ENCODE data around the gene KCNJ4.

Gene KCNJ4

DNA sequence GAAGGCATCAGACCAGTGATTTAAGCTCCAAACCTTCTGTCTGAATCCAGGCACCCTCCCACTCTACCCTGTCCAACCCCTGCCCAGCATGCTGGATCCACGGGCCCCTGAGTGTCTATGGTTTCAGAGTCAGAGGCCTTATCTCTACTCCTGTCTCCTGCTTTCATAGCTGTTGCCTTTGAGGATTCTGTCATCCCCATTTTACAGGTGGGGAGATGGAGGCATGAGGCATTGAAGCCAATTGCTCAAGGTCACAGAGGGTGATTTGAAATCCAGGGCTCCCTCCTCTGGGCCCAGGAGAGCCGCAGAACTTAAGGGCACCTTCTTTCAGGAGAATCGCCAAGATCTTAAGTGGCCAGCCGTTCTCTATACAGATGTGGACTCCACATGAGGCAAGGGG, 3.1 kb downstream of the KCNJ4 start:
- no peak for DNase-seq

DNA sequence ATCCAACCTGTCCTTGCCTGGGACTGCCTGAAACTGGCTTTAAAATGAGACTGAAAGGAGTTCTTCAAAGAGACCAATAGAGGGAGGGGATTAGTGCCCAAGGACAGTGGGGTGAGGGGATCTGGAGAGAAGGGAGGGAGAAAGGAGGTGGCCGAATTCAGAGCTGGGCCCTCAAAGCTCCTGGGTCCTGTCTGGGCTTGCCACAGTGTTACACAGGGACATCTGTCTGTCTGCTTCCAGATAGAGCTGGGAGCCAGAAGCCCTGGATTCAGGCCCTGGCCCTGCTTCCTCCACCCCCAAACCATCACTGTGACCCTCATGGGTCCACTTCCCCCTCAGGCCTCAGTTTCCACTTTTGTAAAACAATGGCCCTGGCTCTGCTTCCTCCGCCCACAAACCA, 3.6 kb downstream of the KCNJ4 start:
- no peak for DNase-seq

DNA sequence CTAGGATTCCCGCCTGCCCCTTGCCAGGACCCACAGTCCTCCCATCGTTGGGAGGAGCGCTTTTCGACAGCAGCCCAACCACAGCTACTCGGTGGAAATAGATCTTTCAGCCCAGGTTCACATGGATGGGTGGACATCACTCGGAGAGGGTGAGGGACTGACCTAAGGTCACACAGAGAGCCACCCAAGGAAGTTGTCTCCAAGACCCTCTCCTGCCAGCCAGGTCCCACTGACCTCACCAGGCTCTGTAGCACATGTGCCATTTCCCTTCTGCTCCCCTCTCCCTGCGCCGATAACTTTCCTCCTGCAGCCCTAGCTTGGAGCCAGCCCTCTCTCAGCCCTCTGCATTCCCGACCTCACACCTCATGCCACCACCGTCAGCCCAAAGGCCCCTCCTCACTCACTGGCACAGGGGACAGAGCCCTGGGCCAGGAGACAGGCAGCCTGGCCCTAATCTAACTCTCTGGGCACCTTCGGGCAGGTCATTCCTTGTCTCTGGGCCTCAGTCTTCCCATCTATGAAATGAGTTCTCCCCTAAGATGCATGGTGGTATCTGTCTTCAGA, 4.7 kb downstream of the KCNJ4 start:
- DNase-seq, result no peak

GRCh38 chr22:38449776-38450175, 5.2 kb downstream of the KCNJ4 start:
- DNase-seq, result no peak

GRCh38 chr22:38448945-38449745, 5.9 kb downstream of the KCNJ4 start:
- no peak for DNase-seq

- no peak for DNase-seq
These were observed 8.9 kb downstream of the KCNJ4 start for GRCh38 chr22:38446018-38446601.

DNA sequence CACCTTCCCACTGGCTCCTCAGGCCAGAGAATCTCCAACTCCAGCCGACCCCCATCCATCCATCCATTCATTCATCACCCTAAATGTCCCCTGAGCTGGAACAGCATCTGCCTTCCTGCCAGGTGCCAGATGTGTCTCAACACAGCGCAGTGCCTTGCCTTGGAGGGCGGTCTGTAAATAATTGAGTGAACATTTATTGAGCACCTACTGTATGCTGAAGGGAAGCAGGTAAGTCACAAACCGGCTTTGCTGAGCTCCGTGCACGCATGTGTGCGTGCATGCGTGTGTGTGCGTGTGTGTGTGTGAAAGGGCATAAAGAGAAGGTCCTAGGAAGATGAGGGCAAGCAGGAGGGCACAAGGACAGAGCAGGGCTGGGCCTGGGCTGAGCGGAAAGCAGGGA, 10.2 kb downstream of the KCNJ4 start:
- DNase-seq, result no peak

DNA sequence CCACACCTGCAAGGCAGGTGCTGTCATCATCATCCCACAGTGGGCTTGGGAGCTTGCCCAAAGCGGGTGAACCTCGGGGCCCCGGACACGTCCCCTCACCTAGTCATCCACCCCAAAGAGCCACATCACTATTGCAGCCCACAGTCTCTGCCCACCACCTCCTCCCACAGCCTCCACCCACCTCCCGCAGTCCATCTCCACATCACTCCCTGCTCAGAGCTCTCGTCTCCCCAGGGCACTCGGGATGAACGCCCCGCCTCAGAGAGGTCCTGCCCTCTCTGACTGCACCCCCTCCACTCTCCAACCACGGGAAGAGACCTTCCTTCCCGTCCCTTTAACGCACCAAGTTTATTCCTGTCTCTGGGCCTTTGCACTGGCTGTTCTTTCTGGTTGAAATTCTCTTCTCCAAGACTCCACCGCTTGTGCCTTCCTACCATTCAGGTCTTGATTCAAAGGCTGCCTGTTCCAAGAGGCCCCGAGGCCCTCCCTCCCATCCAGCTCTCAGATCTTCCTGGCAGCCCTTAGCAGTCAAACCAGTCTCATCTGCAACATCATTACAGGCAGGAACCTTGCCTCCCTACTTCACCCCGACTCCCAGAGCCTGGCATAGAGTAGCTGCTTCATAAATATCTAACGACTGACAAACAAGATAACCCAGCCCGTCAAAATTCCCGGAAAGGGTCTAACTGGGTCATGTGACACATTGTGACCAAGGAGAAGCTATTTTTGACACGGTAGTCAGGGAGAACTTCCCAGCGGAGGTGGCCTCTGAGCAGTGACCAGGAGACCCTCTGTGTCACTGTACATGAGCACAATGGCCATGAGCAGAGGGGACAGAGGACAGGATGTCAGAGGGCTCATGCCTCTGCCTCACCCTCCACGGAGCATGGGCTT, 11.1 kb downstream of the KCNJ4 start:
- DNase-seq, result no peak

DNA sequence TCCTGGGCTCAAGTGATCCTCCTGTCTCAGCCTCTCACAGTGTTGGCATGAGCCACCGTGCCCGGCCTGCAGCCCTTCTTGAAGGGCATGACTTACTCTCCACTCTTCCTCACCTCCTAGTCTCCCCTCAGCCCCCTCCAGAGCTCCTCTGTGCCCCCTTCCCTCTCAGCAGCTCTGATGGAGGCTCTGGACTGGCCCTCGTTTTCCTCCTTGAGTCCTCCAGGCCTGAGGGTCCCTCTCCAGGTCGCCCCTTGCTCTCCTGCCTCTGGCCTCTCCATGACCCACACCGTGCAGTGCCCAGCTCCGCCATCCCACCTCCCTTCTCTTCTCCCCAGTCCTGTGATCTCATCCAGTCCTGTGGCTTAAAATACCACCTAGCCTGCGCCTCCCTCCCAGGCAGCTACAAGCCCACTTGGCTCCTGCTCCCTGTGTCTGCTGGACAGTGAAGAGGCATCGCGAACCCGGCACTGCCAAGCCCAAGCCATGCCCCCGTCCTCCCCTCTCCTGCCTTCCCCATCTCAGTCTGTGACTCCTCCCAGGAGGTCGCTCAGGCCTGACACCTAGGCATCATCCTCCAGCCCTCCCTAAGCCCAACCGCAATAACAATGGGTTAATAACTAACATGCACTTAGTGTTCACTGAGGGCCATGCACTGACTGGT, 11.9 kb downstream of the KCNJ4 start:
- DNase-seq, result no peak

GRCh38 chr22:38441620-38442287, 13.2 kb downstream of the KCNJ4 start:
- DNase-seq, result no peak

- DNase-seq, result no peak
These were observed 14.2 kb downstream of the KCNJ4 start for GRCh38 chr22:38440747-38441350.

DNA sequence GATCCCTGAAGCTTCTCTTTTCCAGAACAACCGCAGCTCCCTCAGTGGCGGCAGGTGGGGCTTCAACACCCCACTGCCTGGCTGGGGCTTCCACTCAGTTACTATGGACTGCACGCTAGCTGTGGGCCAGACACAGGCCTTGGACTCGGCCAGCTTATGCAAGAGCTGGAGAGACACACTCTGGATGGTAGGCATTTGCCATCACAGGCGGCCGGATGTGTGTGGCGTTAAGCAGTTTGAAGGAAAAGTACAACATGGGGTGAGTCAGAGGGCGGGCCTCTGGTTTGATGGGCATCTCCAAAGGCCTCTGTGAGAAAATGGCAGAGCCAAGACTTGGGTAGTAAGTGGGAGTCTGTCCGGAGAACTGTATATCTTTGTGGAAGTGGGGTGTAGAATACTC, 17.6 kb downstream of the KCNJ4 start:
- DNase-seq, result no peak

- DNase-seq, result no peak
These were observed 18.2 kb downstream of the KCNJ4 start for GRCh38 chr22:38436629-38437395.

DNA sequence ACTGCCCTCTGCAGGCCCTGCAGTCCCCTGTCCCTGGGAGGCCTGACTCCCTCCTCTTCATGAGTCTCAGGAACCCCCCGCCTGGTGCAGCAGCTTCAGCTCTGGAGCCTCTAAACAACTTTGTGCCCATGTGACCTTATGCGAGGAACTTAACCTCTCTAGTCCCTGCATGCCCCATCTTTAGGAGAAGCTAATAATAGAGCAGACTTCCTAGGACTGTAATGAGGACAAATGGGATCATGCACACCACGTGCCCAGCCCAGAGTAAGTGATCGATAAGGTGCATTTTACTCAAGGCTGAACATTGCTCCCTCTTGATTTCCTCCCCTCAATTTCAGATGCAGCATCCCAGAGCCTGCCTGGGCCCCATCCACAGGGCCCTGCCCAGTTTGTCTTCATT, 19.0 kb downstream of the KCNJ4 start:
- DNase-seq, result no peak

DNA sequence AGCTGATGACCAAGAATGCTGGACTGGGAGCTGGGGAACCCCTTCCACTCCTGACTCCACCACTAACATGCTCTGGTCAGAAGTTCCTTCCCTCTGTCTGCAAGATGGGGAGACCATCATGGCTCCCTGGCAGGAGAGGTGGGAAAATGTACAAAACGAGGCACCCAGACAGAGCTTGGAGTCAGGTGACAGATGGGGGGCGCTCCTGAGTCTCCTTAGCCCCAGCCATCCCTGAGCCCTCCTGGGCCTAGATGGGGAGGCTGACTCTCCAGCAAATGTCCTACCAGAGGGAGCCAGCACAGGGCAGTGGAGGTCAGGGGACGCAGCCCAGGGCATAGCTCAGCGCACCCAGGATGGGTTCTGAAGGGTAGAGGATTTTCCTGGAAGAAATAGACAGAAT, 20.0 kb downstream of the KCNJ4 start:
- DNase-seq, result no peak

DNA sequence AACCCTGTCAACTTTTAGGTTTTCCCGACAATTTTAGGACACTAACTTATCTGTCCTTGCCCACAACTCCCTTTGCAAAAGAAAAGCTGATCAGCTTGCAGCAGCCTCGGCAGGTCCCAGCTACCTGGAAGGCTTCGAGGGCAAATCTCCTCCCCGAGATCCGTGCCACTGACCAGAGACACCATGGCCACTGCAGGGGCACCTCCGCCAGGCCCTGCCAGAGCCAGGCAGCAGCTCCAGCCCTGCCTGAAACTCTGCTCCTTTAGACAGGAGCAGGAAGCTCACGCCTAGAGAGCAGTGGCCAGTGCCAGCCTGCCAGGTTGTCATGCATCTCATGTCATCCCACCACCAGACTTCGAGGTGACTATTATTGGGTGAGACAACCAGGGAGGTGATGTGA, 21.1 kb downstream of the KCNJ4 start:
- DNase-seq, result no peak

- no peak for DNase-seq
These were observed 22.7 kb downstream of the KCNJ4 start for GRCh38 chr22:38432264-38432663.

- no peak for DNase-seq
These were observed 23.6 kb downstream of the KCNJ4 start for GRCh38 chr22:38431266-38432010.

- peak; percentile 77 for DNase-seq
These were observed 25.4 kb downstream of the KCNJ4 start for GRCh38 chr22:38429499-38430068.

DNA sequence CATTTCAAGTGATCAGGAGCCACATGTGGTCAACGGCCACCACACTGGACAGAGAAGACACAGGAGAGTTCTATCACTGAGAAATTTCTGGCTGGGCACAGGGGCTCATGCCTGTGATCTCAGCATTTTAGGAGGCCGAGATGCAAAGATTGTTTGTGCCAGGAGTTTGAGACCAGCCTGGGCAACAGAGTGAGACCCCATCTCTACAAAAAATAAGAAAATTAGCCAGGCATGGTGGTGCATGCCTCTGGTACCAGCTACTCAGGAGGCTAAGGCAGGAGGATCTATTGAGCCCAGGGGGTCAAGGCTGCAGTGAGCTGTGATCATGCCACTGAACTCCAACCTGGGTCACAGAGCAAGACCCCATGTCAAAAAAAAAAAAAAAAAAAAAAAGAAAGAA, 26.3 kb downstream of the KCNJ4 start:
- DNase-seq, result no peak

All from retina (tissue), 1 donor.